Stimulated activated CD4-positive, alpha-beta T cell treated with anti-CD3 and anti-CD28 coated beads, TNF-alpha, amount 100 ng/mL, for 1 hour (primary cell): ENCODE results near the gene OR2M7.
"Not testable (repeated sequence)": the region's sequence is repeated elsewhere in the genome, so short reads cannot be mapped to it uniquely, and the experiment has no call there.

Experiments used
- DNase-seq, 3 donors: peaks; one replicate each; pipeline ENCODE4 v3.0.0-alpha.2; 2020; ENCODE audit warnings: low read depth in 3 of 3, low spot score in 1 of 3

The OR2M7 gene

GRCh38 chr1:248324468-248324867, at the start of gene OR2M7:
TSS of gene OR2M7 (minus strand) at chr1:248324568. CDS start at chr1:248324568, 0 bp downstream.
- no peak for DNase-seq

- DNase-seq, result no peak
Measured at GRCh38 chr1:248373761-248374160, 49.4 kb upstream of the OR2M7 start.

GRCh38 chr1:248372394-248372793, 48.0 kb upstream of the OR2M7 start:
- no peak for DNase-seq

- no peak for DNase-seq
Measured at GRCh38 chr1:248366609-248367008, 42.2 kb upstream of the OR2M7 start.

- no peak for DNase-seq
Measured at GRCh38 chr1:248361121-248361715, 36.9 kb upstream of the OR2M7 start, which contains the start of gene OR2T4. TSS of gene OR2T4 (plus strand) at chr1:248361665. CDS start at chr1:248361665, 0 bp downstream.

- DNase-seq, result no peak
Measured at GRCh38 chr1:248359415-248359814, 35.0 kb upstream of the OR2M7 start.

GRCh38 chr1:248348475-248348874, 24.1 kb upstream of the OR2M7 start, which contains the start of gene OR14C36:
TSS of gene OR14C36 (plus strand) at chr1:248348775. CDS start at chr1:248348775, 0 bp downstream.
- DNase-seq, result no peak

- DNase-seq, result no peak
Measured at GRCh38 chr1:248343451-248343850, 19.1 kb upstream of the OR2M7 start.

- DNase-seq, result no peak
Measured at GRCh38 chr1:248316796-248317195, 7.6 kb downstream of the OR2M7 start.

- not testable (repeated sequence) for DNase-seq
Measured at GRCh38 chr1:248306740-248307139, 17.6 kb downstream of the OR2M7 start.

- DNase-seq, result no peak
Measured at GRCh38 chr1:248306103-248306502, 18.3 kb downstream of the OR2M7 start.

GRCh38 chr1:248305672-248306071, 18.7 kb downstream of the OR2M7 start:
- not testable (repeated sequence) for DNase-seq

- no peak for DNase-seq
Measured at GRCh38 chr1:248303324-248303723, 21.0 kb downstream of the OR2M7 start, which contains the start of gene OR2T12. TSS of gene OR2T12 (minus strand) at chr1:248303424. CDS start at chr1:248295578, 7,846 bp downstream.

GRCh38 chr1:248288391-248288790, 36.0 kb downstream of the OR2M7 start:
- DNase-seq, result no peak

- DNase-seq, result no peak
Measured at GRCh38 chr1:248277876-248278275, 46.5 kb downstream of the OR2M7 start, which contains the start of gene OR2T33. TSS of gene OR2T33 (minus strand) at chr1:248277976. CDS start at chr1:248273814, 4,162 bp downstream.
